Measurements from ENCODE around the gene LCMT1.

GRCh38 chr16:25107466-25107792 is 4.1 kb upstream of the LCMT1 start:
- TF ChIP-seq EZH2 (IDR thresholded peaks at IDR 0.05; ENCODE audit: insufficient read depth, poor library complexity, severe bottlenecking) (no peak), EZH2phosphoT487 (IDR thresholded peaks at IDR 0.05; ENCODE audit: insufficient read depth, low read depth) (no peak)

All from GM23248 (cell line).